ENCODE data around the gene ST8SIA4. TPM values are rescaled to one million over a fixed set of nuclear protein-coding genes. Genes with fewer than 3 reads are reported as not detected.

The ST8SIA4 gene
- polyA plus RNA-seq, 3 donors, result 12.4 to 36.4 (median 30.7) TPM

- no peak for DNase-seq
- Histone ChIP-seq H3K4me2 (replicated peaks; ENCODE audit: extremely low read depth, low read length, poor library complexity, severe bottlenecking) (no peak overlapping the region), H3K4me1 (ENCODE audit: control insufficient read depth in 1 of 2, insufficient read depth in 2 of 2, low read length in 2 of 2) (peaks cover 32 to 34% of the 10 kb centered on the region in 2 donors), H3K79me2 (ENCODE audit: insufficient read depth, low read length) (peaks cover 58% of the 10 kb centered on the region), H3K36me3 (replicated peaks in 1 of 2; ENCODE audit: control insufficient read depth in 1 of 2, insufficient read depth in 2 of 2, low read length in 2 of 2) (peaks cover 6 to 11% of the 10 kb centered on the region in 2 donors), H3K27ac (ENCODE audit: low read depth in 1 of 2, low read length in 2 of 2) (no peak overlapping the region), H3K27me3 (ENCODE audit: control insufficient read depth in 2 of 2, insufficient read depth in 2 of 2, low read length in 2 of 2) (no peaks in the 10 kb centered on the region), H2AFZ (ENCODE audit: insufficient read depth, low read depth, low read length, poor library complexity, severe bottlenecking) (no peak overlapping the region), H3K9me3 (replicated peaks in 1 of 2; ENCODE audit: control insufficient read depth in 1 of 2, insufficient read depth in 1 of 2, low read length in 2 of 2) (no peaks in the 10 kb centered on the region), H4K20me1 (ENCODE audit: insufficient read depth, low read length) (no peaks in the 10 kb centered on the region), H3K9ac (ENCODE audit: insufficient read depth, low read length, poor library complexity, severe bottlenecking) (no peak overlapping the region), H3K4me3 (replicated peaks in 1 of 3; ENCODE audit: low read depth in 2 of 3, low read length in 3 of 3) (no peak overlapping the region)
- H3K36me3 Mint-ChIP-seq, result peaks cover 28 to 33% of the 10 kb centered on the region in 2 donors
- peaks cover 27% of the 10 kb centered on the region for H3K4me1 Mint-ChIP-seq
- WGBS (ENCODE audit: insufficient coverage), result no CpG with 5 or more reads among the region's 2 CpGs
- peaks cover 0 to 2% (median 0%) of the 10 kb centered on the region in 3 donors for H3K27me3 Mint-ChIP-seq (ENCODE audit: low read depth in 3 of 3)
- intact Hi-C loops (cut with micrococcal nuclease), result loop anchor here in 1 of 2 donors (10.0 kb wide), 1 partner anchor 49 kb away; no protein-coding TSS in a partner anchor
- H3K4me3 Mint-ChIP-seq, result no peak overlapping the region
- TF ChIP-seq, protein P1, sequence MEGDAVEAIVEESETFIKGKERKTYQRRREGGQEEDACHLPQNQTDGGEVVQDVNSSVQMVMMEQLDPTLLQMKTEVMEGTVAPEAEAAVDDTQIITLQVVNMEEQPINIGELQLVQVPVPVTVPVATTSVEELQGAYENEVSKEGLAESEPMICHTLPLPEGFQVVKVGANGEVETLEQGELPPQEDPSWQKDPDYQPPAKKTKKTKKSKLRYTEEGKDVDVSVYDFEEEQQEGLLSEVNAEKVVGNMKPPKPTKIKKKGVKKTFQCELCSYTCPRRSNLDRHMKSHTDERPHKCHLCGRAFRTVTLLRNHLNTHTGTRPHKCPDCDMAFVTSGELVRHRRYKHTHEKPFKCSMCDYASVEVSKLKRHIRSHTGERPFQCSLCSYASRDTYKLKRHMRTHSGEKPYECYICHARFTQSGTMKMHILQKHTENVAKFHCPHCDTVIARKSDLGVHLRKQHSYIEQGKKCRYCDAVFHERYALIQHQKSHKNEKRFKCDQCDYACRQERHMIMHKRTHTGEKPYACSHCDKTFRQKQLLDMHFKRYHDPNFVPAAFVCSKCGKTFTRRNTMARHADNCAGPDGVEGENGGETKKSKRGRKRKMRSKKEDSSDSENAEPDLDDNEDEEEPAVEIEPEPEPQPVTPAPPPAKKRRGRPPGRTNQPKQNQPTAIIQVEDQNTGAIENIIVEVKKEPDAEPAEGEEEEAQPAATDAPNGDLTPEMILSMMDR (IDR thresholded peaks at IDR 0.05), result no peak
- H3K9me3 Mint-ChIP-seq, result no peaks in the 10 kb centered on the region
- H3K27ac Mint-ChIP-seq, result no peak overlapping the region
Measured at GRCh38 chr5:100823812-100824211, 79.3 kb downstream of the ST8SIA4 start.

GRCh38 chr5:100821751-100822150 lies 81.3 kb downstream of the ST8SIA4 start:
- TF ChIP-seq, protein P1 (IDR thresholded peaks at IDR 0.05), result no peak
- DNase-seq, result no peak
- H3K27ac ChIP-seq (ENCODE audit: low read depth in 1 of 2, low read length in 2 of 2), result no peak overlapping the region
- H3K36me3 ChIP-seq (replicated peaks in 1 of 2; ENCODE audit: control insufficient read depth in 1 of 2, insufficient read depth in 2 of 2, low read length in 2 of 2), result peaks cover 8 to 11% of the 10 kb centered on the region in 2 donors
- peaks cover 14 to 16% of the 10 kb centered on the region in 2 donors for H3K4me1 ChIP-seq (ENCODE audit: control insufficient read depth in 1 of 2, insufficient read depth in 2 of 2, low read length in 2 of 2)
- Mint-ChIP-seq H3K36me3 (peaks cover 33 to 38% of the 10 kb centered on the region in 2 donors), H3K4me3 (no peak overlapping the region), H3K27ac (no peak overlapping the region), H3K4me1 (peaks cover 19% of the 10 kb centered on the region), H3K9me3 (no peaks in the 10 kb centered on the region), H3K27me3 (ENCODE audit: low read depth in 3 of 3) (peaks cover 0 to 2% (median 0%) of the 10 kb centered on the region in 3 donors)
- no peaks in the 10 kb centered on the region for H4K20me1 ChIP-seq (ENCODE audit: insufficient read depth, low read length)
- no peaks in the 10 kb centered on the region for H3K9me3 ChIP-seq (replicated peaks in 1 of 2; ENCODE audit: control insufficient read depth in 1 of 2, insufficient read depth in 1 of 2, low read length in 2 of 2)
- H3K4me3 ChIP-seq (replicated peaks in 1 of 3; ENCODE audit: low read depth in 2 of 3, low read length in 3 of 3), result no peak overlapping the region
- WGBS (ENCODE audit: insufficient coverage), result no CpG with 5 or more reads among the region's 1 CpG
- H3K9ac ChIP-seq (ENCODE audit: insufficient read depth, low read length, poor library complexity, severe bottlenecking), result no peak overlapping the region
- H2AFZ ChIP-seq (ENCODE audit: insufficient read depth, low read depth, low read length, poor library complexity, severe bottlenecking), result no peak overlapping the region
- no peaks in the 10 kb centered on the region for H3K27me3 ChIP-seq (ENCODE audit: control insufficient read depth in 2 of 2, insufficient read depth in 2 of 2, low read length in 2 of 2)
- H3K79me2 ChIP-seq (ENCODE audit: insufficient read depth, low read length), result peaks cover 45% of the 10 kb centered on the region
- intact Hi-C loops (cut with micrococcal nuclease), result loop anchor here in 1 of 2 donors (10.0 kb wide), 1 partner anchor 47 kb away; no protein-coding TSS in a partner anchor
- no peak overlapping the region for H3K4me2 ChIP-seq (replicated peaks; ENCODE audit: extremely low read depth, low read length, poor library complexity, severe bottlenecking)
